MCF 10A (cell line): Measurements from ENCODE around the gene FADS1. TPM values are rescaled to one million over a fixed set of nuclear protein-coding genes. Genes with fewer than 3 reads are reported as not detected.

Source experiments
- BruUV-seq: library from RNA; stranded (reverse); fragments of 400-500 nt; replicated peaks from 2 replicates; lab custom pipeline; 2021; lab: Mats Ljungman, UMichigan
- CTCF ChIA-PET: fragments of 300-600 bp; sonication (Branson Sonifier 250); formaldehyde crosslinking; extraction: SDS; loops from one replicate; lab custom pipeline; 2021; ENCODE audit warnings: antibody characterized with exemption, inconsistent platforms; lab: Yijun Ruan, JAX
- POLR2A ChIA-PET: fragments of 300-600, 350-650 bp; sonication (Branson Sonifier 250); formaldehyde crosslinking; extraction: SDS; loops from one replicate; lab custom pipeline; 2020; ENCODE audit warnings: antibody characterized with exemption, inconsistent platforms; lab: Yijun Ruan, JAX
- DNase-seq: peaks from one replicate; pipeline ENCODE4 v3.0.0-alpha.2; 2018; ENCODE audit not compliant: unreplicated experiment
- H3K27ac Mint-ChIP-seq: one replicate; pipeline ENCODE4 v1.8.0; 2022; ENCODE audit warnings: mild to moderate bottlenecking, low read depth, mixed read lengths; ENCODE audit not compliant: unreplicated experiment
- H3K27me3 Mint-ChIP-seq: one replicate; pipeline ENCODE4 v1.8.0; 2022; ENCODE audit warnings: mixed read lengths; ENCODE audit not compliant: insufficient read depth, unreplicated experiment
- H3K36me3 Mint-ChIP-seq: one replicate; pipeline ENCODE4 v1.8.0; 2022; ENCODE audit warnings: mild to moderate bottlenecking, moderate library complexity, mixed read lengths; ENCODE audit not compliant: insufficient read depth, unreplicated experiment
- H3K4me1 Mint-ChIP-seq: one replicate; pipeline ENCODE4 v1.8.0; 2022; ENCODE audit warnings: mixed read lengths; ENCODE audit not compliant: insufficient read depth, unreplicated experiment
- H3K4me3 Mint-ChIP-seq: one replicate; pipeline ENCODE4 v1.8.0; 2022; ENCODE audit warnings: mild to moderate bottlenecking, moderate library complexity, mixed read lengths; ENCODE audit not compliant: unreplicated experiment
- H3K9me3 Mint-ChIP-seq: one replicate; pipeline ENCODE4 v1.8.0; 2022; ENCODE audit warnings: mixed read lengths; ENCODE audit not compliant: unreplicated experiment
- intact Hi-C: fragments of 100-400 bp; cut with micrococcal nuclease; formaldehyde crosslinking; loops from 2 replicates; pipeline ENCODE4 v1.14.1; 2022
- total RNA-seq: library from RNA; stranded (reverse); gene quantifications from 2 replicates; pipeline ENCODE4 v1.2.3, GENCODE V29; 2022
- TF ChIP-seq, protein P1 (sequence below): fragments of 200-600 bp; IDR thresholded peaks from one replicate; pipeline ENCODE4 v1.8.0; 2022; ENCODE audit warnings: antibody characterized with exemption, mild to moderate bottlenecking; ENCODE audit not compliant: unreplicated experiment

Gene FADS1
- total RNA-seq, 1 experiment from 2014 or later, result 27.5 TPM

- Mint-ChIP-seq H3K27ac (no peak overlapping the region), H3K4me3 (no peak overlapping the region), H3K36me3 (peaks cover 7% of the 10 kb centered on the region), H3K27me3 (no peaks in the 10 kb centered on the region), H3K4me1 (no peaks in the 10 kb centered on the region), H3K9me3 (no peaks in the 10 kb centered on the region)
- no peak for DNase-seq
- TF ChIP-seq, protein P1, sequence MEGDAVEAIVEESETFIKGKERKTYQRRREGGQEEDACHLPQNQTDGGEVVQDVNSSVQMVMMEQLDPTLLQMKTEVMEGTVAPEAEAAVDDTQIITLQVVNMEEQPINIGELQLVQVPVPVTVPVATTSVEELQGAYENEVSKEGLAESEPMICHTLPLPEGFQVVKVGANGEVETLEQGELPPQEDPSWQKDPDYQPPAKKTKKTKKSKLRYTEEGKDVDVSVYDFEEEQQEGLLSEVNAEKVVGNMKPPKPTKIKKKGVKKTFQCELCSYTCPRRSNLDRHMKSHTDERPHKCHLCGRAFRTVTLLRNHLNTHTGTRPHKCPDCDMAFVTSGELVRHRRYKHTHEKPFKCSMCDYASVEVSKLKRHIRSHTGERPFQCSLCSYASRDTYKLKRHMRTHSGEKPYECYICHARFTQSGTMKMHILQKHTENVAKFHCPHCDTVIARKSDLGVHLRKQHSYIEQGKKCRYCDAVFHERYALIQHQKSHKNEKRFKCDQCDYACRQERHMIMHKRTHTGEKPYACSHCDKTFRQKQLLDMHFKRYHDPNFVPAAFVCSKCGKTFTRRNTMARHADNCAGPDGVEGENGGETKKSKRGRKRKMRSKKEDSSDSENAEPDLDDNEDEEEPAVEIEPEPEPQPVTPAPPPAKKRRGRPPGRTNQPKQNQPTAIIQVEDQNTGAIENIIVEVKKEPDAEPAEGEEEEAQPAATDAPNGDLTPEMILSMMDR, result no peak
- ChIA-PET POLR2A (no interaction called here), CTCF (no interaction called here)
- no TSS peak for BruUV-seq
- intact Hi-C loops, result no loop called here
These were observed 46.7 kb downstream of the FADS1 start for GRCh38 chr11:61769946-61770683.

DNA sequence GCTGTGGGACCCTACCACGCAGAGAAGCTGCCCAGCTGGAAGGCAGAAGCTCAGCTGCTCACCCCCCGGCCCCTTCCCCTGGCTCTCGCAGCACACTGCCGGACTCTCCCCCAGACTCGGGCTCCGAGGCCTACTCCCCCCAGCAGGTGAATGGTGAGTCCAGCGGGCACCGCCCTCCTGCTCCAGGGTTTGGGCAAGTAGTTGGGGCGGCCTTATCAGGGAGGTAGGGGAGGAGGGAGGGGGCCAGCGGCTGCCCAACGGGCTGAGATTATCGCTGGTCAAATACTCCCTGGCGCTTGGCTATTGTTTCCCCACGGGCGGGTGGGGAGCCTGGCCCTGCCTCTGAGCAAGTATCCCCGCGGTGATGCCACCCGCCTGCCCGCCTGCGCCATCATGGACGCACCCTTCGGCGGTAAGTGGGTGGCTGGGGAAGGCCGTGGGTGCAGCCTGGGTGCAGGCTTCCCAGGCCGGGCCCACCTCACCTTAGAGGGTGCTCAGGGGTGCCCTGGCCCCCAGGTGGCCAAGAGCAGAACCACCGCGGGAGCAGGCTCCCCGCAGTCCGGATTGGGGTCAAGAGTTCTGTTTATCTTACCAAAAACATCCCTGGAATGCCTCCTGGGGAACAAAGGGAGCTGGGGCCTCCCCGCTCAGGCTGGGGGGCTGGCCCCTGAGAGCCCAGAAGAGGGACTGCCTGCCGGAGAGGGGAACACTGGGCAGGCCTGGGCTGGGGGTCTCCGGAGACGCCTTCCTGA is 47.5 kb downstream of the FADS1 start:
- Mint-ChIP-seq H3K4me3 (no peak overlapping the region), H3K27me3 (no peaks in the 10 kb centered on the region), H3K4me1 (no peaks in the 10 kb centered on the region), H3K9me3 (no peaks in the 10 kb centered on the region), H3K27ac (no peak overlapping the region), H3K36me3 (peaks cover under 1% of the 10 kb centered on the region)
- no TSS peak for BruUV-seq
- CTCF ChIA-PET, result interaction anchor here (0.6 kb wide), 1 partner anchor 31 kb away, joined by 3 read pairs; no protein-coding TSS in a partner anchor
- no peak for DNase-seq
- POLR2A ChIA-PET, result no interaction called here
- intact Hi-C loops, result no loop called here
- TF ChIP-seq, protein P1, result no peak

DNA sequence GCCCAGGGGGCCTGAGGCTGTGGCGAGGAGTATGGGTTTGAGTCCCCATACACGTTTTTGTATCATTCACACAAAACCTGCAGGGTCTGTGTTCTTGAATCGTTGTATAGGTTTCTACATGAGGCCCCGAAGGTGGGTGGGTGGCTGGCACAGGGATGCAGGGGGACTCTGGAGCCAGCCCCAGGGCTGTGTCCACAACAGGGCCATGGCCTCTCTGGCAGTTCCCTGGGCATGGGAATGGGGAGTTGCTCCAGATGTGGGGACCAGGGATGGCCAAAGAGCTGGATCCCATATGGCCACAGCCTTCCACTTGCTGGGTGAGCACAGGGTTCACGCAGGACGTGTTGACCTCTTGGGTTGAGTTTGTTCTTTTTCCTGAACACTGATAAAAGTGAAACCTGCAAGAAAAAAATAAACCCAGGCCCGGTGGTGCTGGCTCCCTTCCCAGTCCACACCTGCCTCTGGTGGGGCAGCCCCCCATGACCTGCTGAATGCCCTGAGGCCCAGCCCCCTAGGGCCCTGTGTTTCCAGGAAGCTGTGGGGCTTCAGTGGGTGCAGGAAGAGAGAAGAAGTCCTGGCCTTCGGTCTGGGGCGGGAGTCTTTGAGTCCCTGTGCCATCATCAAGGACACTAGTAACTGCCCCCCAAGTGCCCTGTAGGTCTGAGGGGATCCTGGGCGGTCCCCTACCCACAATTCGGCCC is 48.3 kb downstream of the FADS1 start:
- no peak overlapping the region for H3K27ac Mint-ChIP-seq
- no peaks in the 10 kb centered on the region for H3K36me3 Mint-ChIP-seq
- no TSS peak for BruUV-seq
- ChIA-PET CTCF (interaction anchor here (0.6 kb wide), 1 partner anchor 30 kb away, joined by 3 read pairs; no protein-coding TSS in a partner anchor), POLR2A (no interaction called here)
- no peaks in the 10 kb centered on the region for H3K4me1 Mint-ChIP-seq
- no peaks in the 10 kb centered on the region for H3K9me3 Mint-ChIP-seq
- no peaks in the 10 kb centered on the region for H3K27me3 Mint-ChIP-seq
- no peak overlapping the region for H3K4me3 Mint-ChIP-seq
- no peak for DNase-seq
- TF ChIP-seq, protein P1, result no peak
- intact Hi-C loops, result no loop called here
